Activated T-cell treated with anti-CD3 and anti-CD28 coated beads, Interleukin-2, amount 50 U/mL, for 72 hours (primary cell): ENCODE measurements around the gene EEF1A2. TPM values are rescaled to one million over a fixed set of nuclear protein-coding genes. Genes with fewer than 3 reads are reported as not detected.

Experiments
- ATAC-seq, 2 donors: fragments of 150-1000 bp; cut with Tn5 transposase; replicated peaks in 1 of 2; 2 replicates each; pipeline ENCODE4 v1.10.0; 2021; ENCODE audit warnings: moderate library complexity in 2 of 2, mild to moderate bottlenecking in 1 of 2
- DNase-seq, 2 donors: peaks; one replicate each; pipeline ENCODE4 v3.0.0; 2021 to 2022; ENCODE audit warnings: mixed read lengths in 1 of 2
- H3K27ac Mint-ChIP-seq: one replicate; pipeline ENCODE4 v1.8.0; 2022; ENCODE audit warnings: mild to moderate bottlenecking, moderate library complexity, mixed read lengths
- H3K27me3 Mint-ChIP-seq: one replicate; pipeline ENCODE4 v1.8.0; 2022; ENCODE audit warnings: low read depth, mixed read lengths
- H3K36me3 Mint-ChIP-seq, 2 donors: one replicate each; pipeline ENCODE4 v1.8.0; 2022; ENCODE audit warnings: mixed read lengths in 2 of 2, mild to moderate bottlenecking in 1 of 2; ENCODE audit not compliant: insufficient read depth in 2 of 2
- H3K4me1 Mint-ChIP-seq: one replicate; pipeline ENCODE4 v1.8.0; 2022; ENCODE audit warnings: low read depth, mixed read lengths
- H3K4me3 Mint-ChIP-seq, 2 donors: one replicate each; pipeline ENCODE4 v1.8.0; 2022; ENCODE audit warnings: mild to moderate bottlenecking in 2 of 2, mixed read lengths in 2 of 2, moderate library complexity in 2 of 2
- H3K9me3 Mint-ChIP-seq, 2 donors: one replicate each; pipeline ENCODE4 v1.8.0; 2022; ENCODE audit warnings: mixed read lengths in 2 of 2
- total RNA-seq, 2 donors: library from RNA; stranded (reverse); gene quantifications; one replicate each; pipeline ENCODE4 v1.2.3, GENCODE V29; 2022

EEF1A2 gene
- total RNA-seq = 1 to 10 TPM in 1 of 2 donors, under 1 TPM in 1; 0.94 to 8.3 TPM

GRCh38 chr20:63498960-63499337 is at the start of gene EEF1A2:
EEF1A2 (minus strand) TSS chr20:63499083; CDS start chr20:63497763, 1,320 bp downstream.
- H3K4me1 Mint-ChIP-seq = no peaks in the 10 kb centered on the region
- H3K9me3 Mint-ChIP-seq = no peaks in the 10 kb centered on the region
- ATAC-seq (peak; percentile 32 to 43), DNase-seq (peak; percentile 41 to 44)
- H3K27ac Mint-ChIP-seq = no peak within 1 kb of the TSS
- peaks cover 19% of the 10 kb centered on the region for H3K27me3 Mint-ChIP-seq
- H3K36me3 Mint-ChIP-seq = no peaks in the 10 kb centered on the region
- H3K4me3 Mint-ChIP-seq = peak within 1 kb of the TSS in 1 of 2 donors; percentile 61

GRCh38 chr20:63548542-63548941 is 49.7 kb upstream of the EEF1A2 start:
- H3K9me3 Mint-ChIP-seq = no peaks in the 10 kb centered on the region
- H3K4me1 Mint-ChIP-seq = peaks cover 18% of the 10 kb centered on the region
- no peaks in the 10 kb centered on the region for H3K36me3 Mint-ChIP-seq
- ATAC-seq = no peak
- DNase-seq = no peak
- H3K4me3 Mint-ChIP-seq = no peak overlapping the region
- H3K27ac Mint-ChIP-seq = no peak overlapping the region
- peaks cover 10% of the 10 kb centered on the region for H3K27me3 Mint-ChIP-seq

- no peak within 1 kb of the TSS for H3K27ac Mint-ChIP-seq
- no peak within 1 kb of the TSS for H3K4me3 Mint-ChIP-seq
- no peaks in the 10 kb centered on the region for H3K36me3 Mint-ChIP-seq
These were observed 49.0 kb upstream of the EEF1A2 start, which contains the start of gene SRMS for GRCh38 chr20:63547725-63548480. SRMS (minus strand) TSS chr20:63547749; CDS start chr20:63547463, 286 bp downstream.

GRCh38 chr20:63546956-63547724 is 48.3 kb upstream of the EEF1A2 start:
- Mint-ChIP-seq H3K27me3 (peaks cover 10% of the 10 kb centered on the region), H3K4me1 (peaks cover 8% of the 10 kb centered on the region), H3K36me3 (no peaks in the 10 kb centered on the region), H3K9me3 (no peaks in the 10 kb centered on the region), H3K4me3 (no peak overlapping the region), H3K27ac (no peak overlapping the region)
- no peak for ATAC-seq
- no peak for DNase-seq

More at GRCh38 chr20:63547725-63548480, 49.0 kb upstream of the EEF1A2 start, which contains the start of gene SRMS:
- peaks cover 10% of the 10 kb centered on the region for H3K27me3 Mint-ChIP-seq
- DNase-seq = no peak
- no peak for ATAC-seq
- H3K4me1 Mint-ChIP-seq = peaks cover 15% of the 10 kb centered on the region
- H3K9me3 Mint-ChIP-seq = no peaks in the 10 kb centered on the region

GRCh38 chr20:63546256-63546955 is 47.5 kb upstream of the EEF1A2 start:
- no peak for DNase-seq
- peaks cover 10% of the 10 kb centered on the region for H3K27me3 Mint-ChIP-seq
- H3K4me1 Mint-ChIP-seq = peaks cover 6% of the 10 kb centered on the region
- ATAC-seq = no peak
- H3K4me3 Mint-ChIP-seq = no peak overlapping the region
- no peaks in the 10 kb centered on the region for H3K9me3 Mint-ChIP-seq
- no peaks in the 10 kb centered on the region for H3K36me3 Mint-ChIP-seq
- no peak overlapping the region for H3K27ac Mint-ChIP-seq

GRCh38 chr20:63545814-63546213 is 46.9 kb upstream of the EEF1A2 start:
- H3K9me3 Mint-ChIP-seq = no peaks in the 10 kb centered on the region
- peaks cover 6% of the 10 kb centered on the region for H3K4me1 Mint-ChIP-seq
- DNase-seq = no peak
- peaks cover 6% of the 10 kb centered on the region for H3K27me3 Mint-ChIP-seq
- ATAC-seq = no peak
- no peaks in the 10 kb centered on the region for H3K36me3 Mint-ChIP-seq
- no peak overlapping the region for H3K27ac Mint-ChIP-seq
- no peak overlapping the region for H3K4me3 Mint-ChIP-seq

GRCh38 chr20:63544958-63545516 is 46.2 kb upstream of the EEF1A2 start:
- no peaks in the 10 kb centered on the region for H3K36me3 Mint-ChIP-seq
- DNase-seq = no peak
- no peak overlapping the region for H3K27ac Mint-ChIP-seq
- no peak for ATAC-seq
- H3K4me1 Mint-ChIP-seq = peaks cover 6% of the 10 kb centered on the region
- peaks cover 4% of the 10 kb centered on the region for H3K27me3 Mint-ChIP-seq
- no peaks in the 10 kb centered on the region for H3K9me3 Mint-ChIP-seq
- H3K4me3 Mint-ChIP-seq = no peak overlapping the region

GRCh38 chr20:63544241-63544957 is 45.5 kb upstream of the EEF1A2 start:
- ATAC-seq = no peak
- Mint-ChIP-seq H3K9me3 (no peaks in the 10 kb centered on the region), H3K4me3 (no peak overlapping the region), H3K27me3 (peaks cover 3% of the 10 kb centered on the region), H3K27ac (no peak overlapping the region), H3K4me1 (peaks cover 3% of the 10 kb centered on the region), H3K36me3 (no peaks in the 10 kb centered on the region)
- no peak for DNase-seq

GRCh38 chr20:63543733-63544132 is 44.9 kb upstream of the EEF1A2 start:
- peaks cover under 1% of the 10 kb centered on the region for H3K4me1 Mint-ChIP-seq
- no peak for ATAC-seq

GRCh38 chr20:63543131-63543530 is 44.2 kb upstream of the EEF1A2 start:
- no peaks in the 10 kb centered on the region for H3K9me3 Mint-ChIP-seq

More at GRCh38 chr20:63543733-63544132, 44.9 kb upstream of the EEF1A2 start:
- no peaks in the 10 kb centered on the region for H3K36me3 Mint-ChIP-seq
- no peaks in the 10 kb centered on the region for H3K9me3 Mint-ChIP-seq
- H3K27me3 Mint-ChIP-seq = no peaks in the 10 kb centered on the region
- no peak overlapping the region for H3K27ac Mint-ChIP-seq
- H3K4me3 Mint-ChIP-seq = no peak overlapping the region
- no peak for DNase-seq

GRCh38 chr20:63542696-63543095 is 43.8 kb upstream of the EEF1A2 start:
- H3K27ac Mint-ChIP-seq = no peak overlapping the region
- no peak for DNase-seq

More at GRCh38 chr20:63543131-63543530, 44.2 kb upstream of the EEF1A2 start:
- ATAC-seq = no peak
- H3K4me3 Mint-ChIP-seq = no peak overlapping the region
- no peak overlapping the region for H3K27ac Mint-ChIP-seq
- peaks cover 7% of the 10 kb centered on the region for H3K4me1 Mint-ChIP-seq
- no peaks in the 10 kb centered on the region for H3K36me3 Mint-ChIP-seq
- no peaks in the 10 kb centered on the region for H3K27me3 Mint-ChIP-seq
- DNase-seq = no peak

GRCh38 chr20:63542031-63542559 is 43.2 kb upstream of the EEF1A2 start:
- H3K27me3 Mint-ChIP-seq = no peaks in the 10 kb centered on the region
- DNase-seq = no peak
- no peak overlapping the region for H3K27ac Mint-ChIP-seq
- peaks cover 11% of the 10 kb centered on the region for H3K4me1 Mint-ChIP-seq
- no peak for ATAC-seq
- H3K9me3 Mint-ChIP-seq = no peaks in the 10 kb centered on the region
- no peaks in the 10 kb centered on the region for H3K36me3 Mint-ChIP-seq
- H3K4me3 Mint-ChIP-seq = no peak overlapping the region

More at GRCh38 chr20:63542696-63543095, 43.8 kb upstream of the EEF1A2 start:
- H3K4me3 Mint-ChIP-seq = no peak overlapping the region
- no peaks in the 10 kb centered on the region for H3K9me3 Mint-ChIP-seq
- ATAC-seq = no peak
- no peaks in the 10 kb centered on the region for H3K27me3 Mint-ChIP-seq
- no peaks in the 10 kb centered on the region for H3K36me3 Mint-ChIP-seq
- H3K4me1 Mint-ChIP-seq = peaks cover 11% of the 10 kb centered on the region
